ENCODE results near the gene CLMP.
"Not testable (repeated sequence)": the region's sequence is repeated elsewhere in the genome, so short reads cannot be mapped to it uniquely, and the experiment has no call there.

CLMP gene

DNA sequence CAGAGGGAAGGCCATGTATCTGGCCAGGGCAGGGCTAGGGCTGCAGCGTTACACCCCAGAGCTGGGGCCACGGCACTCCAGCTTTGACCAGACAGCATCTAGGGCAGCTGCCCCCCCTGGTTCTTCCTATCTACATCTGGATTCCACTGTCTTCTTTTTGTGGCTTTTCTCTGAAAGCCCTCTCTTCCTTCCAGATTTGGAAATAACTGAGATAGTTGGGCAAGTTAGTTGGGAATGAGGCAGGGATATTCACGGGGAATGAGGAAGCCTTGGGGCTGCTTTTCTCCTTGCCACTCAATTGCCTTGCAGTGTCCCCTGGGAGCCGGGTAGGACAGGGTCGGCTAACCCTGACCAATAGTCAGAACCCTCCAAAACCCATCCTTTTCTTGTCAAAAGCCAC is 26.8 kb downstream of the CLMP start:
- no peak for DNase-seq (ENCODE audit: low spot score)

DNA sequence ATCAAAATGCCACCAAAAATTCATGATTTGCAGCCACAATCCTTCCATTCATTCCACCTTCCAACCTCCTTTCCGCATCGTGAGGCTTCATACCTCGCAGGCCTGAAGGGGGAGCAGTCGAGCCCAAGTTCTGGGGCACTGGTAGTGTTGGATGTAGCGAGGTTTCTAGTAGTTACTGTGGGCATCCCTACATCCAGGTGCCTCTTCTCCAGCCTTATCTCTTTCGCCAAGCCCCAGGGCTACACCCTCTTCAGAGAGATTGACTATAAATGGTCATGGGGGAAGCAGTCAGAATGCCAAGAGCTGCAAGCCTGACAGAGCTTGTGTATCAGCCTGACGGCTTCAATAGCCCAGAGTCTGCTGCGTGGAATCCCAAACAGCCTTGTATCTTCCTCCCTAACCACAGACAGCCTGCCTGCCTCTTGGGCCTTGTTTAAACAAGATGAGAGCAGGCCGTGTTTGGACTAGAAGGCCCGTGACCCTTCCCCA is 28.9 kb downstream of the CLMP start:
- DNase-seq (ENCODE audit: low spot score), result no peak

DNA sequence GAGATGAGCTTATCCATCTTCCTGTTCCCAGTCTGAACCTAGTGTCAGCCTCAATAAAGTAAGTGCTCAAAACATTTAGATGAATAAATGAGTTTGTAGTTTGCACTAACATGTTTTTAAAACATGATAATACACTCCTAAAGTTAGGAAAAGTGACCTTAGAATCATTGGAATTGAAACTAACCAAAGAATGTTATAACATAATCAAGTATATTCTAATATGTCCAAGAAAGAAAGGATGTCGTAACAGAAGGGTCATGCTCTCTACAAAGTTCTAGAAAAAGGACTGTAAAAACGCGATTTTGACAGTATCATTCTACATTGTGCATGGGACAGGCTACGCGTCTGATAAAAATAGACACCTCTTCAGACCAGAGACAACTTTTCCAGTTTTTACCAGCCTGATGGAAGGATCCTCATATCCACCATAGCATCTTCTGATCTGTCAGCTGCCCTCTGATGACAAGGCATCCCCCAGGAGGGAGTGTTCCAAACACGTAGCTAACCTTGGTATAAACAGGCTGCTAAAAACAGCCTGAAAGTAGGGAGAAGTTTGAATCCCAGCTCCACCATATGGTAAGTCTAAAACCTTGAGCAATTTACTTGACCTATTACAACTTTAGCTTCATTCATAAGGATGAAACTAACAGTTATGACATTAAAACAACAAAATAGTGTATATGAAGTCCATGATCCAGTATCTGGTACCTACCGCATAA is 30.2 kb downstream of the CLMP start:
- DNase-seq (ENCODE audit: low spot score), result no peak

DNA sequence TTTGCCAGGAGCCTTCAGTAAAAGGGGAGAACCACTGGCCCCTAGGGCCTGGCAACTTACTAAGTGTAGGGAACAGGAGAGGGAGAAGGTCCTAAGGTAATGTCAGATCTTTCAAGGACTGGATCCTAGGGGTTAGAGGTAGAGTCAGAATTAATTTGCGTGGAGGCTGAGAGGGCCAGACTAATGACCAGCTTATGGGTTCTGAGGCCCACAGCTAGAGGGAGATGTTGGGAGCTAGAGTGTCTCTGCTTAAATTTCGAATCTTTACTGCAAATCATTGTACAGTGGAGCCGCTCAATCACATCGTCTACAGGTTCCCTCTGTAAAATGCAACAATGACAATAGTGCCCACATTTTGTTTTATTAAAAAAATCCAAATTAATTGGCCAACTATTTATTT is 31.4 kb downstream of the CLMP start:
- no peak for DNase-seq (ENCODE audit: low spot score)

DNA sequence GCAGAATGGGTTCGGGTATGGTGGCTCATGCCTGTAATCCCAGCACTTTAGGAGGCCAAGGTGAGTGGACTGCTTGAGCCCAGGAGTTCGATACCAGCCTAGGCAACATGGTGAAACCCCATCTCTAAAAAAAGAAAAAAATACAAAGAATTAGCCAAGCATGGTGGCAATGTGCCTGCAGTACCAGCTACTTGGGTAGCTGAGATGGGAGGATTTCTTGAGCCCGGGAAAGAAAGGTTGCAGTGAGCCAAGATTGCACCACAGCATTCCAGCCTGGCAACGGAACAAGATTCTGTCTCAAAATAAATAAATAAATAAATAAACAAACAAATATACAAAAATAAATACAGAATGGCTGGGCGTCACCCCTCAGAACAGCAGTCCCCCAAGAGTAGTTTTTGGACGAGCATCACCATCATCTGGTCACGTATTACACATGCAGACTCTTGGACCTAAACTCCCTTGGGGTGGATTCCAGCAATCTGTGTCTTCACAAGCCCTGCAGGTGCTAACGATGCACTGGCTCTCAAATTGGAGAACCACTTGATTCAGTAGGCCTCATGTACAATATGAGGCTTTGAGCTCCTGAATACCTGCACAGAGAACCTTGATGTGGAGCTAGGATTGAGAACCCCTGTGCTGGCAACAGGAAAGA is 33.5 kb downstream of the CLMP start:
- no peak for DNase-seq (ENCODE audit: low spot score)

DNA sequence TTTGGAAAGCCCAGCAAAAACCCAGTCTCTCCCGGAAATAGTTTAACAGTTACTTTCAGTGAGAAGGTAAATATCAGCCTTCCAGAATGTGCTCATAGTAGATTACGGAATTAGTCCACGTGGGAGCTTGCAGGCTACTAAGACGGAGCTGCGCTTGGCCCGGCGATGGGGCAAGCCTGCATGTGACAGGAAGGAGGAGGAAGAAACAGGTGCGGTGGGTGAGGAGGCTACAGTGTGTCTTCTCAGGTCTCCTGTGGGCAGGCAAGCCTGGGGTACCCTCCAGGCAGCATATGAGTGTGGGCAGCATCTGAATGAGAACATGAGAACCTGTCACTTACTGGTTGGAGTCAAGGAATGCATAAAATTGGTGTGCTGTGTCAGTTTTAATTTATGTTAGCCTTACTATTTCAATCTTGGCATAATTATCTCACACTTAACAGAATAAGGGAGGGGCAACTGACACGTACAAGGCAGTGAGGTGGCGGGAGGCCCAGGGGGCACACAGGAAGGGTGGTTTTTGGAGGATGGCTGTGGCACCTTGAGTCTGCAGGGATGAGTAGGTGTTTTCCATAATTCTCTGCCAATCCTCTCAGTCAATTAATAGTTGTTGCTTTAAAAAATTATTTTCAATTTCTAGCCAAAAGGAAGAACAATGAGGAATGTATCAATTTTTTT is 35.7 kb downstream of the CLMP start:
- no peak for DNase-seq (ENCODE audit: low spot score)

DNA sequence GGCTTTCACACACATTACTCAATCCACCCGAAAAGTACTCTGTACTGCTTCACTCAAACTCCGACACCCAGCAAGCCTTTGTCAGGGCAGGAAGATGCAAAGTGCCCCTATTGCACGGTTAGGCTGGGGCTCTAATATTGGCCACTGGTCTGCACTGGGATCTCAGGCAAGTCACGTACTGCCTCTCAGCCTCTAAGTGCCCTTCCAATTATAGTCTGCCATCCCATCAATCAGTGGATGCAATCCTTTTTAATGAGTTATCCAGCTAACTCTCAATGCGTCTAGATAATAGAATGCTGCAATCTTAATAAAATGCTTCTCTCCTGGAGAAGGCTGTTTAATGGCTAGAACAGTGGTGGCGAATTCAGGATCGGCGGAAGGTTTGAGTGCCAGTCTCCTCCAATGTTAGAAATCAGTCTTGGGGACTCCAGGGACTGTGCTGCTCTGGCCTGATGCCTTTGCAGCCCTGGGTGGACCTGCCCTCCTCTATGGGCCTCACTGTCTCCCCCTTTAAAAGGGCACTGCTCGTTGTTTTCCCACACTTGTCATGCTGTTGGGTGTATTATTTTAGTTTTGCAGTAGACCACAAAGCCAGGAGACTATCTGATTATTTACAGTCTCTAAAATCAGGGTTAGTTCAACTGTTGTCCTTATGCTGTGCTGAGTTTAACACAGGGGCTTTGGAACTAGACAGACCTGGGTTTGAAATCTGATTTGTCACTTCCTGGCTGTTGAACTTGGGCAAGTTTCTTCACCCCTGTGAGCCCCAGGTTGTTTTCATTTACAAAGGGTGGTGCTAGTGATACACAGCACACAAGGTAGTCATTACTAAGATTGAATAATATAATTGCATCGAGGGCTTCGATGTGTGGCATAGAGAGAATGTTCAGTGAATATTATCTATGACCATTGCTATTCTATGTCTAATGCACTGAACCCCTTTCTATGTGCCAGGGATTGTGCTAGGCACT is 36.7 kb downstream of the CLMP start:
- no peak for DNase-seq (ENCODE audit: low spot score)

DNA sequence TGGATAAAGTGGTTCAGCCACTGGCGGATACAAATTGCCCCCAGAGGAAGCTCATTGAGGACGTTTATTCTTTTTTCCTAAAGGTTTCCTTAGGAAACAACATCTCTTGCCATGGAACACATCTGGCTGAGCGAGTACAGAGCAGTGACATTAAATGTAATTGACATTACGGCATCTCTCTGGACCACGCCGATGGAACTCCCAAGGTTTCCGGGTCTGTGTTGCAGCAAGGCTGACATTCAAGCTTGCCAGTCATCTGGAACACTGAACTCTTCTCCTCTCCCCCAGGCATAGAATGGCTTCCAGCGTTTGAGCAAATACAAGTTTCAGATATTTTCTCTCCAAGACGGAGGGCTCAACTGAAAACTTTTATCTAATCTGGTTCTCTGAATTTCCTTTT is 42.1 kb downstream of the CLMP start:
- peak; percentile 32 for DNase-seq (ENCODE audit: low spot score)

DNA sequence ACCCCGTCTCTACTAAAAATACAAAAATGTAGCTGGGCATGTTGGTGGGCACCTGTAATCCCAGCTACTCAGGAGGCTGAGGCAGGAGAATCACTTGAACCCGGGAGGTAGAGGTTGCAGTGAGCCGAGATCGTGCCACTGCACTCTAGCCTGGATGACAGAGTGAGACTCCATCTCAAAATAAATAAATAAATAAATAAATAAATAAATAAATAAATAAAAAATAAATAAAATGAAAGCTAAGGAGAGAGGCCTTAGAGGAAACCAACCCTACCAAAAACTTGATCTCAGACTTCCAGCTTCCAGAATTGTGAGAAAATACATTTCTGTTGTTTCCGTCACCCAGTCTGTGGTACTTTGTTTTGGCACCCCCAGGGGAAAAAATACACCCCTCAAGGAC is 42.7 kb downstream of the CLMP start:
- DNase-seq (ENCODE audit: low spot score), result not testable (repeated sequence)

DNA sequence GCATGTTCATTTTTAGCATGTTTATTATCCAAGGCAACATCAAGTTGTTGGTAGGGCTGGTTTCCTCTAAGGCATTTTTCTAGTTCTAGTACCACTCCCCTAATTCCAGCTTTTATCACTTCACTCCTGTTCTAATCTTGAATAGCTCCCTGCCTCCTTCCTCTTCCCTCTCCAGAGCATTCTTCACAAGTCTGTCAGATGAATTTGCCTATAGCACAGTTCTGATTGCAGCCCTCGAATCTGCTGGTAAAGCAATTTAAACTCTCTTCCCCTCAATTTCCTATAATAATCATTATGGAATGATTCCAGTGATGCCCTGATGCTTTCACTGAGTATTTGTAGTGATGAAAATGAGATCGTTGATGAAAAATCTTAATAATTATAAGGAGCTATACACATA is 43.3 kb downstream of the CLMP start:
- DNase-seq (ENCODE audit: low spot score), result no peak

DNA sequence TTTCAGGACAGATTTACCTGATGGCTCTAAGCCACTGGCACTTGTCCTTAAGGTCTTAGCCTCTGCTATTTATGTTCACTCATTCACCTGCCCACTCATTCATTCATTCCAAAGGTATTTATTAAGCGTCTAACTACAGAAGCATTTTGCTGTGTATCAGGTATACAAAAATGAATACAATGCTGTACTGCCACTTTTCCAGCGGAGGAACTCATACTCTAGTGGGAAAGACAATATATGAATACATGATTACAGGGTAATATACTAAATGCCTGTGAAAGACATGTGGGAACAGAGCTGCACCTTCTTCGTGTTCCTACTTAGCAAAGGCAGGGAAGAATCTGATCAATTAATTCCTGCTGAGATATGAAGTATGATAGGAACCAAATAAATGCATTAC is 43.7 kb downstream of the CLMP start:
- no peak for DNase-seq (ENCODE audit: low spot score)

DNA sequence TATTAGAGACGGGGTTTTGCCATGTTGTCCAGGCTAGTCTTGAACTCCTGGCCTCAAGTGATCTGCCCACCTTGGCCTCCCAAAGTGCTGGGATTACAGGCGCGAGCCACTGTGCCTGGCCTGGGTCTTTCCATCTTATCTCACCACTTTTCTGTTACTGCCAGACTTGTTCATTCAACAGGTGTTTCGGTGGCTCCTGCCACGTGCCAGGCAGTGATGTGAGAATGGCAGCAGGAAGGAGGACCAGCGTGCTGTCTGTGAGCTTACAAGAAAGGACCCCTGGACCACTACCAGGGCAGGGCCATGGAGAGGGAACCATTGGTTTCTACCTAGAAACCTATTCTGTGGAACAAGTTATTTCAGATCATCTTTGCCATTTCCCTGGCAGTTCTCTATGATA is 44.2 kb downstream of the CLMP start:
- DNase-seq (ENCODE audit: low spot score), result no peak

DNA sequence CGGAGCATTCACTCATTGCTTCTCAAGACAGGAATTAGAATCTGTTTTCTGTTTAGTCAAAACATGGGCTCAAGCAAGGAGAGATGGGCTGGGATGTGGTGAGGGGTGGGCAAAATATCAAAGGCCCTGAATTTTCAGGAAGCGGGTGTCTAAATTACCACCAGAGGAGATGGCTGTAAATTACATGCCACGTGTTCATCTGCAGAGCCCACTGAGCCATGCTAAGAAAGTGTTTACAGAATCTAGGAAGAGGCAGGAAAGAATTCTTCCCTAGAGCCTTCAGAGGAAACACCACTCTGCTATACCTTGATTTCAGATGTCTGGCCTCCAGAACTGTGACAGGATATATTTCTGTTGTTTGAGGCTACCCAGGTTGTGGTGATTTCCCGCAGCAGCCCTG is 46.1 kb downstream of the CLMP start:
- no peak for DNase-seq (ENCODE audit: low spot score)

DNA sequence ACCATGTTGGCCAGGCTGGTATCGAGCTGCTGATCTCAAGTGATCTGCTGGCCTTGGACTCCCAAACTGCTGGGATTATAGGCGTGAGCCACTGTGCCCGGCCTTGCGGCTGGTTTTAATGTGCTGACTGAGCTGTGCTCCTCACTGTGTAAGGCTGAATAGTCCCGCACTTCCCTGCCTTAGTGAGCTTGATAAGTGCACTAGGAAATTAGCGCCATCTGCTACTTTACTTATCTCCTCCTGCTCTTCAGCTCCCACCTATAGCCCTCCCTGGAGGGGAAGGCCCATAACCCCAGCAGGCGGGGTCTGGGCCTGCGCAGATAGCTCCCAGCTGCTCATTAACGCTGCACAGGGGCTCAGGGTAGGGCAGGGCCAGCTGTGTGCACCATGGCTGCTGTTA is 49.4 kb downstream of the CLMP start:
- no peak for DNase-seq (ENCODE audit: low spot score)

DNA sequence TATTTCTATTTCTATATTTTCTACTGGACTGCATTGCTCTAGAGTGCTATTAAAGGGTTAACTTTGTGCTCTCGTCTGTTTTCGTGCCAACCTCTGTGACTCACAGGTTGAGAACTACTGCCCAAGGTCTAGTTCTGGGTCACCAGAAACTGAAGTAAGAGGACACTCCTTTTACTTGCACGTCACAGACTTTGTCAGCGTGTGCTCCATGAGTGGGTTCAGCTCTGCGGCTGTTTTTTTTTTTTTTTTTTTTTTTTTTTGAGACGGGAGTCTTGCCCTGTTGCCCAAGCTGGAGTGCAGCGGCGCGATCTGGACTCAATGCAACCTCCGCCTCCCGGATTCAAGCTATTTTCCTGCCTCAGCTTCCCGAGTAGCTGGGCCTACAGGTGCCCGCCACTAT is 49.8 kb downstream of the CLMP start:
- DNase-seq (ENCODE audit: low spot score), result peak; percentile 90

DNA sequence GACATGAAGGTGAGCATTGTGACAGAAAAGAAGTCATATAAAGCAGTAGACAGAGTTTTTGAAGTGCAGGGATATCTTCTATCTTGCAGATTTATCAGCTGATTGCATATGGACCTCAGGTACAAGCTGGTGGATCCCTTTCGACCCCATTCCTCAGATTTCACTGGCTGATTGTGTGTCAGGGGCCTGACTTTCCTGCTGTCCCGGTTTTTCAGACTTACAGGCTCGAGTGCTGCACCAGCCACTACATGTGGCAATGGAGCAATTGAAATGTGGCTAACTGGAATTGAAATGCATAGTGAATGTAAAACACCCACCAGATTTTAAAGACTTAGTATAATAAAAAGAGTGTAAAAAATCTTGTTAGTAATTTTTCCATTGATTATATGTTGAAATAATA is 50.3 kb downstream of the CLMP start:
- no peak for DNase-seq (ENCODE audit: low spot score)

DNA sequence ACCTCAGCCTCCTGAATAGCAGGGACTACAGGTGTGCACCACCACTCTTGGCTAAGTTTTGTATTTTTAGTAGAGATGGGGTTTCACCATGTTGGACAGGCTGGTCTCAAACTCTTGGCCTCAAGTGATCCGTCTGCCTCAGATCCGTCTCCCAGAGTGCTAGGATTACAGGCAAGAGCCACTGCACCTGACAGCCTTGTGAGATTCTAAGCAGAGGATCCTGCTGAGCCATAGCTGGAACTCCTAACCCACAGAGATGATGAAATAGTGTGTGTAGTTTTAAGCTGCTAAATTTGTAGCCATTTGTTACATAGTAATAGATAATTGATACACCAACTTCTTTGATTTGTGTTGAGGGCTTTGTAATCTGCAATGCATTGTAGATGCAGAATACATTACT is 51.1 kb downstream of the CLMP start:
- DNase-seq (ENCODE audit: low spot score), result no peak

DNA sequence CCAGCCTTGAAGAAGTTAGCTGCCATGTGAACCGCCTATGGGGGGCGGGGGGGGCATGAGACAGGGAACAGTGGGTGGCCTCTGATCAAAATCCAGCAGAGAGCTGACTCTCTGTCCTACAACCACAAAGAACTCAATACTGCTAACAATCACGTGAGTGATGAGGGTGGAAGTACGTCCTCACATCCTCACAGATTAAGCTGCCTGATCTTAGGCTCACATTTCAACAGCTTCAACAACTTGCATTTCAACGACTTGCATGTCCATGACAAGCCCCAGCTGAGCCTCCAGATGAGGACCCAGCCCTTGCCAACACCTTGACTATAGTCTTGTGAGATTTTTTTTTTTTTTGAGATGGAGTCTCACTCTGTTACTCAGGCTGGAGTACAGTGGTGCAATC is 51.6 kb downstream of the CLMP start:
- no peak for DNase-seq (ENCODE audit: low spot score)

DNA sequence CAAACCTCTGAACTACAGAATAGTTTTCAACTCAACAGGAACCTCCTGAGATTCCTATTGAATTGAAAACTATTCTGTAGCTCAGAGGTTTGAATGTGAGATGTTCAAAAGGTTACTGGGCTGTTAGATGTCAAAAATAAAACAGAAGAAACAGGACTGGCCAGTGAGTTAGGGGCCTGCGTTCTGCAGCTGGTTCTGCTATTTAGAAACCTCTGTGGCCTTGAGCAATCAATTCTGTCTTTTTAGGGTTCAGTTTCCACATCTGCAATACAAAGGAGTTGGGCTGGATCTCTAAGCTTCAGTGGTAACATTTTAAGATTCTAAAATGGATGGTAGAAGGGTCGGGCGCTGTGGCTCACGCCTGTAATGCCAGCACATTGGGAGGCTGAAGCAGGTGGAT is 55.8 kb downstream of the CLMP start:
- no peak for DNase-seq (ENCODE audit: low spot score)

DNA sequence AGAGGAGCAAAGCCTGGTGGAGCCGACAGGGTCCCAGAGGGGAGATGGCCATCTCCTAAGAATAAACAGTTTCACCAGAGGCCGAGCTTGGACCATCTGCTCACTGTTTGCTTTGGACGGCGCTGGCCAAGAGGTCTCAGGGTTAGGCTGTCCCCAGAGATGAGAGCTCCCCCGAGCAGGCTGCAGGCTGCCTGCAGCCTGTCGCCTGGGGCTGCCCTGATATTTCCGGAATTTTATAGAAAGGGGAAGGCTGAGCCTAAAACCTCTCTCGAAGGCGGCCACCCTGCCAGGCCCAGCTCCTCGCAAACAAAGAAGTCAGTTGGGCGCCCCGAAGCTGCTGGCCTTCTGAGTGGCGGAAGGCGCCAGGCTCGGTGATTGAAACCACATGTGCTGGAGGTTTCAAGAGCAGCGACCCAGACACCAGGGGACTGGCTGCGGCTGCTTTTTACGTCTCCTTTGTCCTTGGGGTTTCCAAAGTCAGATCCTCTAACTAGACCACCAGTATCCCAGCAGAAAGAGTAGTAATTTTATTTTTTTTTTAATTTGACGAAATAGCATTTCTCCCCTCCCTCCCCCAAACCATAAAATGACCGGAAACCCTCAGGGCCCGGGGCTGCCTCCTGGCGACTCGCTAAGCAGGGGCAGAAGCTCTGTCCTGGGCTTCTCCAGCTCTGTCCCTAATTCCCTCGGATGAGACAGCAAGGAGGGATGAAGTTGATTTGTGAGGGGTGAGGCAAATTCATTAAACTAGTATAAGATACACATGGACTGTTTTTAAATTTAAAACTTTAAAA is 57.4 kb downstream of the CLMP start:
- peak; percentile 17 for DNase-seq (ENCODE audit: low spot score)

DNA sequence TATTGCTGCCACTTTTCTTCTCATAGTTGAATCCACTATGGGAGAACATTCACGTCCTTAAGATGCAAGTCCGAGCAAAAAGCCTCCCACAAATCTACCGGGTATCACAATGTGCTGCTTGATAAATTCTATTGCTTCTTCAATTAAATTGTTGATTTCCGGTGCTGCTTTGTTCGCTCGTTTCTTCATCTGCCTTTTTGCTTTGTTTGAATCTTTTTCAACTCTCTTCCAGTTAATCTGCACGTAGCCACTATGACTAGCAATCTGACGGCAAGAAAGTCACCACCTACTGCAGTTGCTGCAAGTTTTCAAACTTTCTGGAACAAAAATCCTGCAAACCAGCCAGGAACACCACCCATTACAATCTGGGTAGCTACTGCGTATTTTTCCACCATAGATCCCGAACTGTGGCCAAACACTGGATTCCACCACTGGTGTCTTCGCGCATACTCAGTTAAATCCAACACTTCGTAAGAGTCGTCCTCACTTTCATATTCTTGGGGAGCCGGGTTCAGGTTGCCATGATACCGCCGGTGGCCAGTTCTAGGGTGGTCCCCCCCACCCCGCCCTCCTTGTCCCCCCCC is 59.1 kb downstream of the CLMP start:
- DNase-seq (ENCODE audit: low spot score), result no peak

Measured in kidney tubule cell (primary cell).